HG03558 (cell line): ENCODE data around the gene HOXB7.

Experiments
- ATAC-seq: cut with Tn5 transposase; IDR thresholded peaks from one replicate; pipeline ENCODE4 v1.9.1; 2021; ENCODE audit warnings: moderate number of reproducible peaks; ENCODE audit not compliant: unreplicated experiment; ENCODE audit errors: extremely low read depth

The HOXB7 gene

GRCh38 chr17:48611681-48612455 lies 1.1 kb upstream of the HOXB7 start:
- no peak for ATAC-seq

DNA sequence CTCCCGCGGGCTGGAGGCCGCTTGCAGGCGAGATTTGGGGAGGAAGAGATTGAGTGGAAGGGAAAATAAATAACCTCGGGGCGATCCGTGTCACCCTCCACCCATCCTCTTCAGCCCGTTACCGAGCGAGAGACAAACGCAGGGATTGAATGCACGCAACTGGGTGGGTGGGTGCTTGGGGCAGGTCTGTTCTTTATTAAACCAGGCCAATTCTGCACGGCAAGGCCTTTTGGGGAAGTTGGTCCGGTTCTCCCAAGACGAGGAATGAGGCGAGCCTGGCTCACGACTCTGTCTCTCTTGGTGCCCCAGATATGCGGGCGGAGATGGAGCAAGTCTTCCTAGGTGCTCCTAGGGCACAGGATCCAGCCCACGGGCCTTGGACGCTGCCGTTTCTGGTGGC lies 396 bp upstream of the HOXB7 start:
- no peak for ATAC-seq

DNA sequence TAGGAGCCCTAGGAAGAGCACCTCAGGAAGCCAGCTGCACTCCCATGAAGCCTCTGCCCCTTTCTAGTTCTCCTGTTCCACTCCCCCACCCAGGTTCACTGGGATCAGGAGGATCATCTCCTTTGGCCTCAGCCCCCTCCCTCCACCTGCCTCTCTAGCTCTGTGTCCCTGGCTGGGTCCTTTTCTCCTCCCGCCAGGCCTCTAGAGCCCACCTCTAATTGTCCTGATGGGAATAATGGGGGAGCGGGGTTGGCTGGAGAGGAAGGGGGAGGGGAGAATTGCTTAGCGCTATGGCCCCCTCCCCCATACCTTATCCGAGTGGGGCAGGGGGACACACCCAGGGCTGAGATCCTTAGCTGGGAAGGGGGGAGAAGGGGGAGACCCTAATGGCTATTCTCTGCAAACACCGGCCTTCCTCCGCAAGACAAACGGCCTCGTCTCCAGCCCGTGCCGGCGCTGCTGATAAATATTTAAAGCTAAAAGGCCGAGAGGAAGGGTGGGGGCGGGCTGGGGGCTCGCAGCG lies 997 bp downstream of the HOXB7 start:
- no peak for ATAC-seq

DNA sequence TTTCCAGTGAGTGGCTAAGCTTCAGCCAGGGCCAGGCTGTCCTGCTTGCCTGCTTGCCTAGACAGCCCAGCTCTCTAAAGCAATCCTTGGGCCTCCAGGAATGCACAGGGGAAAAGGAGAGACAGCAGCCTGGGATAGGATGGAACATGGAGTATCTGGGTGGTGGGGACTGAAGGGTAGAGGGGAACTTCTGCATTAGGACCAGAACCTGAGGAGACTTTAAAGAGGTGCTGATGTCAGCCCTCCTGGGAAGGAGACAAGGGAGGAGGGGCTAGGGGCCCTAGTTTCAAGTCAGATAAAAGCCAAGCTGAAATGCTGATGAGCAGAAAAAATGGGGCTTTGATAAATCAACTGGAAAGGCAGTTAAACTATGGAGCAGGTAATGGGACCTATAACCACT lies 1.8 kb downstream of the HOXB7 start:
- no peak for ATAC-seq

- no peak for ATAC-seq
Observed at GRCh38 chr17:48608494-48608834, 2.4 kb downstream of the HOXB7 start.

DNA sequence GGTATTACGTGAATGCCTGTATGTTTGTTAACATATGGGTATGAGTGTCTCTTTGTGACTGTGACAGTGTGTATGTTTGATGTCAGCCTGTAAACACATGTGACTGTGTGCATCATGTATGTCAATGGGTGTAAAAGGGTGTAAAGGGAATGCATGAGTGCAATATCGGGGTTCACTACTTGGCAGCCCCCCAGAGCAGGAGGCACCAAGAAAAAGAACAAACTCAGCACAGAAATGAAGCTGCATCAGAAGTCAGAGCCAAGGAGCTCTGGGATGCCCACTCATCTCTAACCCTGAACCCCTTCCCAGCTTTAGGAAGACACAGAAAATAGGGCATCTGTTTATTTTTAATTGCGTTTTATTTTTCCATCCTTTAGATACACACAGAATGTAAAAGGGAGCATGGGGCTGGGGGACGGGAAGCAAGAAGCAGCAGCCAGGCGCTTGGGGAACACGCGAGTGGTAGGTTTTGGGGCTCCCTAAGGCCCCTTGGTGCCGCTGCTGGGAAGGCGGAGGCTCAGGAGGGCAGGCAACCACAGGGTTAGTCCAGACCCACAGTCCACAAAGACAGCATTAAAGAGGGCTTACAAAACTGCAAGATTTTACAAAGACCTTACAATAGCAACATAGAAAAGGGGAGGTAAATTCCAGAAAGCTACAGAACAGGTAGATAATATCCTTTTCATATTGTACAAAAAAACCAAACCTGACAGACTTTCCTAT lies 3.8 kb downstream of the HOXB7 start:
- no peak for ATAC-seq

DNA sequence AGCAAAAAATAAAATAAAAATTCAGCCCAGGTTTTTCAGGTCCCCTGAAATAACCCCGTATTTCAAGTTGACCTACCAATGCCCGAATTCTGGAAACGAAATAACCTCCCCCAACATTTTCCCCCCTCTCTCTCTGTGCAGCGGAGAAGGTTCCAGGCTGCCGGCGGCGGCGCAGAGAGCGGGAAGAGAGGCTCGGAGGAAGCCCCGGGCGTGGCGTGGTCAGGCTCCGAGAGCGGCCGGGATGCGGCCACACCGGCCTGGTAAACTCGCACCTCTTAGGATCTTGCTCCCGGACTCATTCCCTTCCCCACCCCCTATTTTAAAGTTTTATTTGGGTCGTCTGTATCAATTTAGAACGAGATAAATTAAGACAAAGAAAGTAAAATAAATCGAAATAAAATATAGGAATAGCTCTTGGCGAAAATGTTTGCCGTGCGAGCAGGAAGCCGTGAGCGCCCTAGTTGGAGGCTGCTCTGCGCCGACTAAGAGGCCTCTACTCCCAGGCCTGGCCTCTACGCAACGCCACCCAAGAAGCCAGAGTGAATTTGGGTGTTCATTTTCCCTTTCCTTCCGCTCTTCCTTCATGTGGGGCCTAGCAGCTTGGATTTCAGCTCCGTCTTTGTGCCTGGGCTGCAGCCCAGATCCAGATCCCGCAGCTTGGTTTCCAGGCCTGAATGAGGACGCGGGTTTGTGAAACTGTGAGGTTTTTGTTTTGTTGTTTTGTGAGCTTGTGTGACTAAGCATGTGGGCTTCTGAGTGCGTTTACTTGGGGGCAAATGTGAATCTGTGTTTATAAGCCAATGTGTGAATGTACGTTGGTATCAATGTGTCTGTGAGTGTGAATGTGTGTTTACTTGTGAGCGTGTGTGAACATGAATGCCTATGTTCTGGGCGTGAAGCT lies 4.6 kb downstream of the HOXB7 start:
- no peak for ATAC-seq

DNA sequence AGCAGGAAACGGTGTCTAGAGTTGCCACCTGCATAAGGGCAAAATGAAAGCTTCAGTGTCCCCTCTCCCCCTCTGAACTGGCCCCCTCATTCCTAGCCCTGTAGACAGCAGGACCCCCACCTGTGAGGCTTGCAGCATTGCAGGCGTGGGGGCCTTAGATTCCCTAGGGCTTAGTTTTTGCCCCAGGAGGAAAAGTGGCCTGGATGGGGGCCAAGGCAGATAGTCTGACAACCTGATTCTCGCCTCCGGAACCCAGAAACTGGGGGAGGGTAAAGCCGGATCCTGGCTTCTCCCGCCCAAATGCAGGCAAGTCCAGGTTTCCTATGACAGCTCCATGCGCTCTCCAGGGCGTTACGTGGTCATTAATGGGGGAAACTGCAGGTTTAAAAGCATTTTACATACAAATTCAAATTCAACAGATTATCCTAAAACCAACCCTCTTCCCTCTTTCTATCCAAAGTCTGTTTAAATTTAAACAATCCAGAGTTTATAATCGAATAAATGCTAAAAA lies 5.4 kb downstream of the HOXB7 start:
- ATAC-seq, result no peak

DNA sequence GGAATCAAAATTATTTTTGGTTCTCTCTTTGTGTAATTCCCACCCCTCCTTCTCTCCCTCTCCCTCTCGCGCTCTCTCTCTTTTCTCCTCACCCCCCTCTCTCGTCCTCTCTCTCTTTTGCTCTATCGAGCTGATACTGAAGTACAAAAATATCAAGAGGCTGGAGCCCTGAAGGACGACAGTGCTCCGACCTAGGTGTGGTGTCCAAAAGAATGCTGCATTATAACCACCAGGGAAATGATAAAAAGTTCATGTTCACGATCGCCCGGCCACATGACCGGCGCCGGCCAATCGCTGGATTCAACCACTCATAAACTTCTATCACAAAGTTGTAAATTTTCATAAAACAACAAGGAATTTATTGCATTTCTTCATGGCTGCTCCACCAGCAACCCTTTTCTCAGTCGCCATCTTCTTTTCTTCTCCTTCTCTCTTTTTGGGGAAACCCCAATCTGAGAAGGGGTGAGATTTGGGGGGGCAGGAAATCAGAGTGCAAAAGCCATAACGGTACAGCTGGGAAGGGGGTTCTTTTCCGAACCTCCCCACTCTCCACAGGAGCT lies 6.0 kb downstream of the HOXB7 start, which contains the start of gene HOXB6:
TSS of gene HOXB6 (minus strand) at position 217 of the 560 bp plus-strand sequence. CDS start 6,836 bp downstream, outside the sequence.
- no peak for ATAC-seq

GRCh38 chr17:48603959-48604769 lies 6.7 kb downstream of the HOXB7 start:
- ATAC-seq, result no peak

DNA sequence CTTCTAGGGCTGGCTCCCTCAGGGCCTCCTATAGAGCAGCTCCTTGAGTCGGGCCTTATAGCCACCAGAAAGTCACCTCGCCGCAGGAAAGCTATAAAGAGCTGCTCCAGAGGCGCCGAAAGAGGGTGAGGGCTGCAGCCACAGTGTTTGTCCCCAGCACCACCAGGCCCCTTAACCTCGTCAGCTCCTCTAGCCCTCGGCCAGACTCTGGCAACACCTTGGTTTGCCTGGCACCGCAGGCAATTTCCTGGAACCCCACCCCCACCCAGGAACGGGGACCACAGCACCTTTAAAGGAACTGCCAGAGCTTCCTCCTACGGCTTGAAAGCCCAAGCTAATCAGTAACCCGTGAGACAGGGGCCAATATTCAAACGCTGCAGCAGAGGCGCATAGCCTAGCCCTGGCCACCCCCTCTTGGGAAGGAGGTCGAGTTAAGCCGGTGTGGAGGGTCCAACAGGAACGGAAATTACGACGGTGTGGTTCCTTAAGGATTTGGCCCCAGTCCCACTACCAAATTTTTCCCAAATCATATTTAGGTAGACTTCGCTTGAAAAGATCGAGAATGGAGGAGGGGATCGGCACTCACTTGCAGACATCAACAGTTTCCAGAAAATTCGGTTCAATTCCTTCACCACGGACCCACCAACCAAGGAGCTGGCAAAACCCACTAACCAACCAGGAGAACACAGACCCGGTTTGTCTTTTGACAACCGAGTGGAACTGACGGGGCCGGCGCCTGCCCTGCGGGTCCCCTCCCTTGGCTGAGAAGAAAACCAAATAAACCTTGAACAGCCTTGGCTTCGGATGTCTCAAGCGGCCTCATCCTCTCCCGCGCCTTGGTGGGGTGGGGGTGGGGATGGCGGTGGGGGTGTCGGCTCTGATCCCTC lies 9.0 kb downstream of the HOXB7 start:
- no peak for ATAC-seq

DNA sequence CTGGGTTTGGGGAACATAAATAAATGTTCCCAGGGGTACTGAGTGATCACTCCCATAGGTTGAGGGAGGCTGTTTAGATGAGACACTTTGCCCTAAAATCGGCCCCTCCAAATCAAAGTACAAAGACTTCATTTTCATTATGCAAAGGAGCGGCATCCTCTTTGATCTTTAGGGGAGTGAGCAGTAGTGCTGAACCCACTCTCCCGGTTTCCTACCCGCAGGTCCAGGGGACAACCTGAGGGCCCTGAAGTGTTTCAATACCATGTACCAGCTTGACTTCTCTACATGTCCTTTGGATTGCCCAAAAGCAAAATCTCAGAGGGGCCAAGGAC lies 9.6 kb downstream of the HOXB7 start:
- no peak for ATAC-seq

- ATAC-seq, result no peak
Observed at GRCh38 chr17:48600244-48601098, 10.3 kb downstream of the HOXB7 start.

GRCh38 chr17:48599354-48599753 lies 11.5 kb downstream of the HOXB7 start:
- no peak for ATAC-seq

- ATAC-seq, result no peak
Observed at GRCh38 chr17:48598736-48599135, 12.1 kb downstream of the HOXB7 start.

GRCh38 chr17:48597778-48598631 lies 12.8 kb downstream of the HOXB7 start:
- no peak for ATAC-seq

DNA sequence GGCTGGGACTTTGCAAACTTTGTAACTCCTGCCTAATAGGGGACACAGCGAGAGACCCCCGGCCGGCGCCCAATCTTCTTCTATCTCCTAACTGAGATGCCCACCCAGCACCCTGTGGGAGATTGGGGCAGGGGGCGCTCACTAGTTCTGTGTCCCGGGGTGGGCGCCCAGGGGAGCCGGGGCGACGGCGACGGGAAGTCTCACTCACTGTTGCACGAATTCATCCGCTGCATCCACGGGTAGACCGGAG lies 13.4 kb downstream of the HOXB7 start:
- no peak for ATAC-seq
